Prostate gland (tissue), 2 donors: Measurements from ENCODE around the gene EDRF1.

Source experiments
- POLR2A ChIP-seq: fragments of 450-650 bp; IDR thresholded peaks from one replicate; pipeline ENCODE4 v1.6.1; 2016; ENCODE audit warnings: antibody characterized with exemption, mild to moderate bottlenecking
- POLR2AphosphoS5 ChIP-seq: sonication (generic); formaldehyde crosslinking; IDR thresholded peaks from one replicate; pipeline ENCODE4 v1.6.1; 2017; ENCODE audit warnings: antibody characterized with exemption
- TF ChIP-seq, protein P1 (sequence below), 4 experiments: fragments of 200-600 bp in 2 of 4; fragments of 450-650 bp in 2 of 4; sonication (generic) in 2 of 4; IDR thresholded peaks; 1 replicate in 3 of 4; 2 replicates in 1 of 4; pipeline ENCODE4 v1.5.1; 2016 to 2019; ENCODE audit warnings: antibody characterized with exemption in 4 of 4, mild to moderate bottlenecking in 2 of 4, moderate library complexity in 2 of 4

DNA sequence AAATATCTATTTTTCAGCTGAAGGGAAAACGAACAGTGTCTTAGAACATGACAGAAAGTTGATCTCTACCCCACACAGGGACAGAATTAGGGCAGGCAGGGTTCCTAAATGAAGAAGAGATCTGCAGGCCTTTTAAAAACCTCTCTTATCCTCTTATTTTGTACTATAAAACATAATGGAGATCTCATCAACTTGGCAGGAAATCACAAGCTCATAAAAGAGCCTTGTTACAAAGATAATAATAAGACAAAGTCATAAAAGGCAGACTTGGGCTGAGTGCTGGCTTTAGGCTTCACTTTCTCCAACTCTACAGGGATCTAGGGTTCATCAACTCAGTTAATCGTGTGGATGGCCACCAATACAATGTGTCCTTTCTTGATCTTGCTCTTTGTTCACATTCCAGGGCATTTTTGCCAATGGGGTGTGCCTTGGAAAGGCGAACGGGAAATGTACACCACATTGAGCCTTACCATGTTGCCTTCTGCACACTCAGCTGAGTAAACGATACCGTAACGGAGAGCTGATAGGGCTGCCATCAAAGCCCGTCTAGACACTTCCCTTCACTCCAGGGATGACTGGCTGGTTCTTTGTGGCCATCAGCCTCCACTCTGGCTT is 29.4 kb upstream of the EDRF1 start:
- TF ChIP-seq, protein P1, sequence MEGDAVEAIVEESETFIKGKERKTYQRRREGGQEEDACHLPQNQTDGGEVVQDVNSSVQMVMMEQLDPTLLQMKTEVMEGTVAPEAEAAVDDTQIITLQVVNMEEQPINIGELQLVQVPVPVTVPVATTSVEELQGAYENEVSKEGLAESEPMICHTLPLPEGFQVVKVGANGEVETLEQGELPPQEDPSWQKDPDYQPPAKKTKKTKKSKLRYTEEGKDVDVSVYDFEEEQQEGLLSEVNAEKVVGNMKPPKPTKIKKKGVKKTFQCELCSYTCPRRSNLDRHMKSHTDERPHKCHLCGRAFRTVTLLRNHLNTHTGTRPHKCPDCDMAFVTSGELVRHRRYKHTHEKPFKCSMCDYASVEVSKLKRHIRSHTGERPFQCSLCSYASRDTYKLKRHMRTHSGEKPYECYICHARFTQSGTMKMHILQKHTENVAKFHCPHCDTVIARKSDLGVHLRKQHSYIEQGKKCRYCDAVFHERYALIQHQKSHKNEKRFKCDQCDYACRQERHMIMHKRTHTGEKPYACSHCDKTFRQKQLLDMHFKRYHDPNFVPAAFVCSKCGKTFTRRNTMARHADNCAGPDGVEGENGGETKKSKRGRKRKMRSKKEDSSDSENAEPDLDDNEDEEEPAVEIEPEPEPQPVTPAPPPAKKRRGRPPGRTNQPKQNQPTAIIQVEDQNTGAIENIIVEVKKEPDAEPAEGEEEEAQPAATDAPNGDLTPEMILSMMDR (IDR thresholded peaks at IDR 0.05): no peak
- TF ChIP-seq POLR2A (no peak), POLR2AphosphoS5 (peak; percentile 60)
